GM21447 (cell line): ENCODE results near the gene RNU2-63P.
A peak's percentile ranks its signal among the peaks of the same experiment; 100 is the strongest.
"Not testable (repeated sequence)": the region's sequence is repeated elsewhere in the genome, so short reads cannot be mapped to it uniquely, and the experiment has no call there.

Experiments used
- ATAC-seq: cut with Tn5 transposase; IDR thresholded peaks from one replicate; pipeline ENCODE4 v1.9.1; 2021; ENCODE audit not compliant: unreplicated experiment

Gene RNU2-63P

GRCh38 chr2:88032070-88032702 lies 15.8 kb upstream of the RNU2-63P start:
- no peak for ATAC-seq

- ATAC-seq = no peak
These were observed 12.6 kb upstream of the RNU2-63P start for GRCh38 chr2:88028931-88029330.

DNA sequence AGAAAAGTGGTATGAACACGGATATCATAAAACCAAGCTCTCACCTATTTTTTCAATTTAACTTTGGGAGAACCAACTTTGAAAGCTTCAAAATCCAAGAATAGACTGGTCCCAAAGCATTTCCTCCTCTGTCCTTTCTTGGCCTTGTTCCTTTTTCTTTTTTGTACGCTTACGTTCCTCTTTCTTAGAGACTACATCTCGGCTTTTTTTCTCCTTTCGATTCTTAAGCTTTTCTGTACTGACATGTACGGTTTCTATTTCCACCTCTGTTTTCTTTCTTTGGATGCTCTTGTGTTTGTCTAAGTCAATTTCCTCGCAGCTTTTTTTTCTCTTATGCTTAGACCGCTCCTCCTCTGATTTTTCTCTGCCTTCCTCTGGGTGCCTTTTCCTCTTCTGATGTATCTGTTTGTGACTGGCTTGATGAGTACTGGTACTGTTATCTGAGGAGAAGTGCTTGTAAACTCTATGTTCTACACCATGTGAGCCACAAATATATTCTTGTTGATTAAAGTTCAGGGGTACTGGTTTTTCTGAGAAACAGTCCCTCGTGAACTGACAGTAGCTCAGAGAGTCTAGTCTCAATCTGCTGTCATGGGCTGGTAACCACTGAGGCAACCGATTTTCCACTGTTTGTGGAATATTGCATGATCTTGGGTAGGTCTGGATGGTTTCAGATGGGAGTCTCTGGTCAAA lies 11.5 kb upstream of the RNU2-63P start:
- no peak for ATAC-seq

GRCh38 chr2:88024509-88024908 lies 8.2 kb upstream of the RNU2-63P start:
- ATAC-seq = no peak

- ATAC-seq = no peak
These were observed 6.2 kb upstream of the RNU2-63P start for GRCh38 chr2:88022669-88022921.

DNA sequence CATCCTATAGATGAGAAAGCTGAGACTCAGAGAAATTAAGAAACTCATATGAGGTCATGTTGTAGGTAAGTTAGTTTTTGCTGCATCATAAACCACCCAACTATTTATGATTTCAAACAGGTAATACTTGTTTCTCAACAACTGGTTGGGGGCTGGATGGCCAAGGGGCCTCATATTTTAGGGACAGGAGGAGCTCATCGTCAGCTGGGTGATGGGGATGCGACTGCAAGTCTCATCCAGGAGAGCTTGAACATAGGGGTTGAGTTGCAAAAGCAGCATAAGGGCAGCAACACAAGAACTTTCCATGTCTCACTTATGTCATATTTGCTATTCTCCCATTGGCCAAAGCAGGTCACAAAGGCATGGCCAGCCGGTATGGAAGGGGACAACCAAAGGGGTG lies 3.6 kb upstream of the RNU2-63P start:
- no peak for ATAC-seq

DNA sequence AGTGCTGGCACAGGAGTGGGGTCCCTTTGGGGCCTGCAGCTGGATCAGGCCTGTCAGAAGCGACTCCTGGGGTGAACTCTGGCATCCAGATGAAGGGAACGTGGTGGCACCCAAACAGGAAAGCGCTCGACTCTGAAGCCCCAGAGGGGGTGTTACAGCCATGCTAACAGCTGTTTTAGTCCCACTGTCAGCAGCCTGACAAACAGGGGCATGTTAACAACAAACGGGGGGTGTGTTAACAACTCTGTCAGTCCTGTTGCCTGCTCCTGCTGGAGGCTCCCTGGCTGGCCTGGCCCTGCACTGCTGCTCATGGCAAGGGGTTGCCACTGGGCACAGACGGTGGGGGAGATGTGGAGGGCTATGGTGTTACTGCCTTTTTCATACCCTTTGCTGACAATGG lies 2.6 kb upstream of the RNU2-63P start:
- no peak for ATAC-seq

DNA sequence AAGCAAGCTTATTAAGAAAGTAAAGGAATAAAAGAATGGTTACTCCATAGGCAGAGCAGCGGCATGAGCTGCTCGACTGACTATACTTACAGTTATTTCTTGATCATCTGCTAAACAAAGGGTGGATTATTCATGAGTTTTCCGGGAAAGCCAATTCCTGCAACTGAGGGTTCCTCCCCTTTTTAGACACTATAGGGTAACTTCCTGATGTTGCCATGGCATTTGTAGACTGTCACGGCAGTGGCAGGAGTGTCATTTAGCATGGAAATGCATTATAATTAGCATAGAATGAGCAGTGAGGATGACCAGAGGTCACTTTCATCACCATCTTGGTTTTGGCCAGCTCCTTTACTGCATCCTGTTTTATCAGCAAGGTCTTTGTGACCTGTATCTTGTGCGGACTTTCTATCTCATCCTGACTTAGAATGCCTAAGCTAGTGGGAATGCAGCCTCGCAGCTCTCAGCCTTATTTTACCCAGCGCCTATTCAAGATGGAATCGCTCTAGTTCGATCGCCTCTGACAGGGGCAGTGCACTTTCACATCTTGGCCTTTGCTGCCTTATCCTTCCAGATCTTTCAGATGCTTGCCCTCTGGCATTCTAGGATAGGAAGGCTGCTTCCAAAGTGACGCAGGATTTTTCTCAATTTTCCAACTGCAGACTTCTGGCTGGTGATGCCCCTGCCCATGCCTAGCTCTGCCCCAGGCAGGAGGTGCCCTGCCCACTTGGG lies 1.9 kb upstream of the RNU2-63P start:
- not testable (repeated sequence) for ATAC-seq

GRCh38 chr2:88017780-88018038 lies 1.4 kb upstream of the RNU2-63P start:
- not testable (repeated sequence) for ATAC-seq

DNA sequence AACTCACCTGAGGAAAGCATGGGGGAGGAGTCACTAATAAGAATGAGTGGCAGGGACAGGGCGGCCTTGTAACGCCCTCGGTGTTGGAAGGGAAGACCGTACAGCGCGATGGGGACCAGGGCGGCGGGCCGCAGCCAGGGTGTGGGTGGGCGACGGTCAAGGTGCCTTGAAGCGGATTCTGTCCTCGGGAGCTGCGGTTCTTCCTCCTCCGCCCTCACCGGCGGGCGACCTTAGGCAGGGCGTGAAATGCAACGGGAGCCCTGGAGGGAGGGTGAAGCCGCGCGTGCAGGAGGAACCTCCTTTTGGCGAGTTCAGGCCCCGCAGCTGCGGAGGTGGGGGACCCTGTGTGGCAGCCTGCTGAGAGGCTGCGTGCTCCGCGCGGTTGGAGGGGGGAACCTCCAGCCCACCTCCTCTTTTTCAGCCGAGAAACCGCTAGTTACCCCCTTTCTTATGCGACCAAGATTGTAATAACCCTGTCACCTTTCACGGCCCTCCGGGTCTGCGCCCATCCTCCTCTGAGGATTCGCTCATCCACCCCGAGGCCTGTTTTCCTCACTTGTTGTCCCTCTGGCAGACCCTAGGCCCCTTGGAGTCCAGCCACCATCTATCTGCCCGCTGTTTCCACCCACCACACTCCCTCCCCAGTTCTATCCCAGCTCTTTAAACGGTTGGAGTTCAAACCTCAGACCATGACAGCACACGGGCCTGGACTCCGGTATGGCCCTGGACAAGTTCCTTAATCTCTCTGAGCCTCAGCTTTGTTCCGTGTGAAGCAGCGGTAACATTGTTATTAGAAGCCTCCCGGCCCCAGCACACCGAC lies 823 bp upstream of the RNU2-63P start:
- peak; percentile 69 for ATAC-seq

DNA sequence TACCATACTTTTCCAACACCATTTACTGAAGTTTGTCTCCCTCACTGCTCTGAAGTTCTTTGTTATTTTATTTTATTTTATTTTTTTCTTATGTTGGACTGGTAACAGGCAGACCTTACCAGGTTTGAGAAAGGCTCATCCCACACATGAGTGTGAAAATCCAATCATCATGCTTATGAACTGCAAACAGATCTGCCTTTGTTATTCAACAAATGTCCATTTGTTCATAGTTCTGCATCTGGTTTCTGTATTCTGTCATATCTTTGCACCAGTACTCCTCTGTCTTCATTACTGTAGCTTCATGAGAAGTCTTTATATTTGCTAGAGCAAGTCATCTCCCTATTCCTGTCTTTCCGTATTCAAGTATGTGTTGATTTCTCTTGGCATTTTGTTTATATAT lies 5.3 kb downstream of the RNU2-63P start:
- ATAC-seq = no peak

GRCh38 chr2:88010136-88010535 lies 6.2 kb downstream of the RNU2-63P start:
- no peak for ATAC-seq

DNA sequence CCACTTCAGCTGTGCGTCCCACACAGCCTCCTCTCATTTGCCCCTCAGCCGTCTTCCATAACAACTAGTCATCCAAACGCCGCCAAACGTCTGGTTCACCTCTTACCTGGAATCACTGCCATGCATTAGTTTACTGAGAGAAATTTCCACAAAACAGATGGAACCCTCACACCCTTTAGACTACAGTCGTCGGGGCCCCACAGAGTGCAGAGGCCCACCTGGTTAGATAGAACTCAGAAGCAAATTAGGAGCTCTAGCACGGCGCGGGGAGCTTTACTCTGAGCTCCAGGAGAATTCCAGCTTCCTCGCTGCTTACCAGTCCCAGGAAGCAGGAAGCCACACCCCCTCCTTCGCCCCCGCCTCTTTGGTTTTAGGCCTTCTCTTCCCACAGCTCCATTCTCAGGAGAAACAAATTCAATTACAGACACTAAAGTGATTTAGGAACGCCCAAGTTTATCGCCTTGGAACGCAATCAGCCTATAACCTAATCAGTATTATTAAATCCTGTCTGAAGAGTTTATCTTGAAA lies 9.4 kb downstream of the RNU2-63P start:
- no peak for ATAC-seq

GRCh38 chr2:88005776-88006175 lies 10.6 kb downstream of the RNU2-63P start:
- ATAC-seq = no peak

DNA sequence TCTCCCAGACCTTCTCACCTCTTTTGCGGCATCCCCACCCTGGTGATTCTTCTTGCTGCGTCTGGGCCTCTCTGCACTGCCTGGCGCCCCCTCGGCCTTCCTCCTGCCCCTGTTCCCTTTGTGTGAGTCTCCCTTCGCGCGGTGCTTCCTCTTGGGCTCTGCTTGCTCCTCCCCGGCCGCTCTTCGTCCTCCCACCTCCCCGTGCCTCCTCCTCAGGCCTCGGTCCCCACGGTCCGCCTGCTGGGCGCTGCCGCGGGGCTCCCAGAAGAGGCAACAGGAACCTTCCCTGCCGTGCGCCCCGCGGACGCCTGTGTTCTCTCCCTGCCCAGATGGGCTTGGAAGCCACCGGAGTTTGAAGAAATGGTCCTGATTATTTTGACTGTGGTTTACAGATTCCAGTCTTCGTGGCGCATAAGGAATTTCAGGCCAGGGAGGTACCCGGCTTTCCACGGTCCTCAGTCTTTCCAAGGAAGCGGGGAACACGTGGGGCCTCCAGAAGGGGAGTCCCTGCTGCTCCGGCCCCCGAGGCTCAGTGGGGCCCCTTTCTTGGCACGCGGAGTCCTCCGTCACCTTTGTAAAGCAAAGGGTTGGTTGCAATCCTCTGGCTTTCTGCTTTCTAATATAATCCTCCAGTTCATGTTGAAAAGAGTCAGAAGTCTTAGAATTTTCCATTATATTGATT lies 13.1 kb downstream of the RNU2-63P start:
- ATAC-seq = no peak

DNA sequence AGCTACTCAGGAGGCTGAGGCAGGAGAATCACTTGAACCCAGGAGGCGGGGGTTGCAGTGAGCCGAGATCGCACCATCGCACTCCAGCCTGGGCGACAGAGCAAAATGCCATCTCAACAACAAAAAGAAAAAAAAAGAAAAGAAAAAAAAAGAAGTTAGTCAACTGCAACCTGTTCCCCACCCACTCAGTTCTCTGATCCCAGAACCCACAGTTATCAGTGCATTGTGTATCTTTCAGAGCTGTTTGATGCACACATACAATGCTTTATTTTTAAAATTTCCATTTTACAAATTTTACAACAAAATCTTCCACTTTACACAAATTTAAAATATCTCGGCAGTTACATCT lies 14.0 kb downstream of the RNU2-63P start:
- no peak for ATAC-seq

DNA sequence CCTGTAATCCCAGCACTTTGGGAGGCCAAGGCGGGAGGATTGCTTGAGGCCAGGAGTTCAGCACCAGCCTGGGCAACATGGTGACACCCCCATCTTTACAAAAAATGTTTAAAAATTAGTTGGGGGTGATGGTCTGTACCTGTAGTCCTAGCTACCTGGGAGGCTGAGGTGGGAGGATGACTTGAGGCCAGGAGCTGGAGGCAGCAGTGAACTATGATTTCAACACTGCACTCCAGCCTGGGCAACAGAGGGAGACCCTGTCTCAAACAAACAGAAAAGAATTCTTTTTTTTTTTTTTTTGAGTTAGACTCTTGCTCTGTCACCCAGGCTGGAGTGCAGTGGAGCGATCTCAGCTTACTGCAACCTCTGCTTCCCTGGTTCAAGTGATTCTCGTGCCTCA lies 15.9 kb downstream of the RNU2-63P start:
- ATAC-seq = not testable (repeated sequence)

GRCh38 chr2:87996570-87996969 lies 19.8 kb downstream of the RNU2-63P start:
- ATAC-seq = no peak

GRCh38 chr2:87995756-87996155 lies 20.6 kb downstream of the RNU2-63P start:
- ATAC-seq = no peak

DNA sequence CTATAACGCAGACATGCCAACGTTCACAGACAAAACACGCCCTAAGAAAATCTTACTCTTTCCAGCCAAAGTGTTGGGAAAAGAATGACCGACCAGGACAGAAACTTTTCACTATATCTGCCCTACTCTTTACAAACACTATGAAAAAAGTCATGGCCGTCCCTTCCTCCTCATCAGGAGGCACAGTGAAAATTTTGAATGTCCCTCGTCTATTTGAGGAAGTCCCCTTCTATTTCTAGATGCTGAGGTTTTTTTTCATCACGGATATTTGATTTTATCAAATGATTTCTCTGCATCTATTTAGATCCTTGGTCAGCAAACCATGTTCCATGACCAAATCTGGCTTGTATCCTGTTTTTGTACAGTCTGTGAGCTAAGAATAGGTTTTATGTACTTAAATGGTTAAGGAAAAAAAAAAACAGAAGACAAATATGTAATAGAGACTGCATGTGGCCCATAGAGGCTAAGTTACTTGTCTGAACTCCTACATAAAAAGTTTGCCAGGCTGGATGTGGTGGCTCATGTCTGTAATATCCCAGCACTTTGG lies 22.0 kb downstream of the RNU2-63P start:
- ATAC-seq = not testable (repeated sequence)

GRCh38 chr2:87992569-87992968 lies 23.8 kb downstream of the RNU2-63P start:
- not testable (repeated sequence) for ATAC-seq
